H1 (cell line): Measurements from ENCODE around the gene ASXL3. TPM values are rescaled to one million over a fixed set of nuclear protein-coding genes. Genes with fewer than 3 reads are reported as not detected.

Experiments used
- CTCF ChIA-PET: fragments of 300-600 bp; sonication (Branson Sonifier 250); formaldehyde crosslinking; loops from one replicate; lab custom pipeline; 2021; ENCODE audit not compliant: partially characterized antibody; lab: Charles Lee
- POLR2A ChIA-PET: fragments of 300-600 bp; sonication (Branson Sonifier 250); formaldehyde crosslinking; loops from one replicate; lab custom pipeline; 2021; ENCODE audit warnings: inconsistent platforms; ENCODE audit not compliant: partially characterized antibody; lab: Charles Lee
- DNase-seq, 2 experiments: peaks; one replicate each; pipeline versions ENCODE4 v3.0.0 to v3.0.0-alpha.2; 2010 to 2022; ENCODE audit warnings: low spot score in 2 of 2, low read depth in 1 of 2, mixed read lengths in 1 of 2
- FAIRE-seq: peaks from 2 replicates; lab custom pipeline; 2011; peaks lifted over from hg19 to GRCh38; lab: Jason Lieb, UNC
- H2AFZ ChIP-seq: 2 replicates; pipeline ENCODE4 v1.8.1; 2012; ENCODE audit warnings: low read length, inconsistent platforms
- H2AK5ac ChIP-seq: 2 replicates; pipeline ENCODE4 v1.6.1; 2013; ENCODE audit warnings: low read depth, low read length
- H2BK120ac ChIP-seq: replicated peaks from 2 replicates; pipeline ENCODE3; 2013; ENCODE audit warnings: low read depth, low read length, inconsistent platforms
- H2BK12ac ChIP-seq: 2 replicates; pipeline ENCODE4 v1.6.1; 2013; ENCODE audit warnings: low read depth, low read length
- H2BK15ac ChIP-seq: 2 replicates; pipeline ENCODE4 v1.6.1; 2013; ENCODE audit warnings: low read length
- H2BK20ac ChIP-seq: 2 replicates; pipeline ENCODE4 v1.6.1; 2013; ENCODE audit warnings: low read length
- H2BK5ac ChIP-seq: 2 replicates; pipeline ENCODE4 v1.6.1; 2013; ENCODE audit warnings: low read depth, low read length
- H3K14ac ChIP-seq: 2 replicates; pipeline ENCODE4 v1.6.1; 2013; ENCODE audit warnings: inconsistent platforms; ENCODE audit not compliant: insufficient read length
- H3K18ac ChIP-seq: 2 replicates; pipeline ENCODE4 v1.6.1; 2013; ENCODE audit warnings: low read length; ENCODE audit errors: extremely low read depth
- H3K23ac ChIP-seq: 2 replicates; pipeline ENCODE4 v1.6.1; 2013; ENCODE audit warnings: inconsistent platforms; ENCODE audit not compliant: insufficient read length
- H3K23me2 ChIP-seq: 2 replicates; pipeline ENCODE4 v1.6.1; 2013; ENCODE audit warnings: low read depth, low read length
- H3K27ac ChIP-seq: 2 replicates; pipeline ENCODE4 v1.6.1; 2011; ENCODE audit warnings: low read depth, low read length, inconsistent platforms
- H3K27me3 ChIP-seq, 4 experiments: replicated peaks in 1 of 4; 1 replicate in 1 of 4; 2 replicates in 3 of 4; pipeline versions ENCODE4 v1.6.1 to v1.8.1; 2011 to 2013; ENCODE audit warnings: low read length in 3 of 4, mild to moderate bottlenecking in 3 of 4, inconsistent platforms in 2 of 4, mixed read lengths in 2 of 4, moderate library complexity in 1 of 4; ENCODE audit not compliant: control insufficient read depth in 3 of 4, insufficient read depth in 3 of 4; ENCODE audit errors: extremely low read depth in 1 of 4
- H3K36me3 ChIP-seq, 4 experiments: 2 replicates each; pipeline versions ENCODE4 v1.6.1 to v1.8.1; 2011 to 2013; ENCODE audit warnings: mild to moderate bottlenecking in 4 of 4, low read length in 3 of 4, moderate library complexity in 2 of 4, control low read depth in 1 of 4, inconsistent platforms in 1 of 4; ENCODE audit not compliant: insufficient read depth in 4 of 4, control insufficient read depth in 2 of 4
- H3K4ac ChIP-seq: replicated peaks from 2 replicates; pipeline ENCODE3; 2013; ENCODE audit warnings: low read length, low read depth, mixed read lengths, inconsistent platforms; ENCODE audit not compliant: insufficient read length
- H3K4me1 ChIP-seq, 4 experiments: replicated peaks in 1 of 4; 1 replicate in 1 of 4; 2 replicates in 3 of 4; pipeline versions ENCODE4 v1.6.1 to v1.8.1; 2011 to 2013; ENCODE audit warnings: low read length in 3 of 4, inconsistent platforms in 2 of 4, mixed read lengths in 1 of 4; ENCODE audit not compliant: insufficient read depth in 4 of 4, control insufficient read depth in 3 of 4
- H3K4me2 ChIP-seq, 2 experiments: 2 replicates each; pipeline versions ENCODE4 v1.6.1 to v1.8.1; 2011 to 2013; ENCODE audit warnings: low read depth in 2 of 2, low read length in 2 of 2, control low read depth in 1 of 2, inconsistent platforms in 1 of 2, mild to moderate bottlenecking in 1 of 2; ENCODE audit not compliant: insufficient read depth in 1 of 2
- H3K4me3 ChIP-seq, 4 experiments: fragments of 200-600, 300-600 bp in 1 of 4; sonication (generic), shearing (Covaris generic), sonication (Bioruptor Twin) in 1 of 4; 2 replicates each; pipeline versions ENCODE4 v1.5.1 to v1.8.1; 2011 to 2016; ENCODE audit warnings: low read length in 4 of 4, low read depth in 3 of 4, control low read depth in 2 of 4, inconsistent platforms in 2 of 4, mild to moderate bottlenecking in 2 of 4, mixed read lengths in 1 of 4, moderate library complexity in 1 of 4; ENCODE audit not compliant: insufficient read depth in 2 of 4; ENCODE audit errors: extremely low read depth in 1 of 4
- H3K56ac ChIP-seq: replicated peaks from 2 replicates; pipeline ENCODE3; 2013; ENCODE audit warnings: low read depth, mild to moderate bottlenecking, mixed read lengths, low read length, inconsistent platforms; ENCODE audit not compliant: insufficient read length
- H3K79me1 ChIP-seq: 2 replicates; pipeline ENCODE4 v1.6.1; 2013; ENCODE audit warnings: low read depth, low read length, control low read depth
- H3K79me2 ChIP-seq, 2 experiments: 2 replicates each; pipeline versions ENCODE4 v1.6.1 to v1.8.1; 2012 to 2013; ENCODE audit warnings: low read length in 2 of 2, mild to moderate bottlenecking in 2 of 2, inconsistent platforms in 1 of 2; ENCODE audit not compliant: insufficient read depth in 2 of 2, control insufficient read depth in 1 of 2
- H3K9ac ChIP-seq, 4 experiments: replicated peaks in 1 of 4; 1 replicate in 1 of 4; 2 replicates in 3 of 4; pipeline versions ENCODE4 v1.6.1 to v1.8.1; 2011 to 2013; ENCODE audit warnings: low read depth in 3 of 4, low read length in 3 of 4, control low read depth in 2 of 4, mild to moderate bottlenecking in 2 of 4, moderate library complexity in 2 of 4, inconsistent platforms in 1 of 4; ENCODE audit errors: extremely low read depth in 1 of 4
- H3K9me3 ChIP-seq, 2 experiments: 2 replicates each; pipeline versions ENCODE4 v1.6.1 to v1.8.1; 2012 to 2013; ENCODE audit warnings: mild to moderate bottlenecking in 2 of 2, moderate library complexity in 2 of 2, control low read depth in 1 of 2, inconsistent platforms in 1 of 2, low read depth in 1 of 2, low read length in 1 of 2, mixed read lengths in 1 of 2; ENCODE audit not compliant: insufficient read depth in 2 of 2
- H4K20me1 ChIP-seq, 2 experiments: replicated peaks in 1 of 2; 2 replicates each; pipeline versions ENCODE3 to v1.8.1; 2011 to 2013; ENCODE audit warnings: inconsistent platforms in 2 of 2, low read length in 2 of 2, mild to moderate bottlenecking in 1 of 2; ENCODE audit not compliant: insufficient read depth in 2 of 2, control insufficient read depth in 1 of 2
- H4K5ac ChIP-seq: 2 replicates; pipeline ENCODE4 v1.6.1; 2013; ENCODE audit warnings: low read length, low read depth, mixed read lengths, inconsistent platforms; ENCODE audit not compliant: insufficient read length
- H4K8ac ChIP-seq: 2 replicates; pipeline ENCODE4 v1.8.0; 2013; ENCODE audit warnings: mild to moderate bottlenecking, moderate library complexity, low read length, inconsistent platforms; ENCODE audit not compliant: insufficient read depth; ENCODE audit errors: extremely low read depth
- H4K91ac ChIP-seq: replicated peaks from 2 replicates; pipeline ENCODE3; 2013; ENCODE audit warnings: low read length, mixed read lengths, inconsistent platforms; ENCODE audit not compliant: insufficient read length
- CBX8 ChIP-seq: fragments of 300-800, 300-1000 bp; sonication (generic); IDR thresholded peaks from 2 replicates; pipeline ENCODE4 v1.7.1; 2016; ENCODE audit warnings: low read depth, low read length, borderline replicate concordance
- EGR1 ChIP-seq: IDR thresholded peaks from 2 replicates; pipeline ENCODE4 v1.6.1; 2011; ENCODE audit warnings: low read depth, low read length, borderline replicate concordance
- WGBS, 2 experiments: shearing (Covaris generic) in 1 of 2; methylation state at CpG; one replicate each; pipeline versions ENCODE4 v1.1.6 to v1.1.7; 2013 to 2015; ENCODE audit warnings: low lambda C conversion rate in 2 of 2, mixed read lengths in 2 of 2, inconsistent platforms in 1 of 2, low coverage in 1 of 2, missing lambda C conversion rate in 1 of 2; ENCODE audit not compliant: insufficient replicate concordance in 2 of 2, insufficient coverage in 1 of 2, insufficient read length in 1 of 2; ENCODE audit errors: extremely low coverage in 1 of 2, missing lambda C conversion rate in 1 of 2; 5-methylcytosine and 5-hydroxymethylcytosine counted together
- polyA plus RNA-seq, 7 experiments: library from polyadenylated mRNA; depleted of rRNA in 3 of 7; stranded (reverse) in 5 of 7; unstranded in 2 of 7; fragments of >200 nt in 5 of 7; fragments of 200-250 nt in 2 of 7; gene quantifications; 1 replicate in 5 of 7; 2 replicates in 1 of 7; 4 replicates in 1 of 7; pipeline versions ENCODE4 v1.2.1 to v1.2.3, GENCODE V29; 2011 to 2013; ENCODE audit warnings: missing spikeins in 2 of 7, mixed read lengths in 2 of 7
- total RNA-seq: library from RNA; stranded (reverse); fragmentation: NEBNext Ultra II Directional; extraction: Animal tissue kit (Norgen Biotek cat#: 25700); gene quantifications from 2 replicates; pipeline ENCODE4 v1.2.1, GENCODE V29; 2021

Gene ASXL3
- total and polyA plus RNA-seq, 2 of the 8 experiments (the other 6 are each of a cell fraction or from before 2014, with no cell fraction given) = 0.08 to 1.3 TPM

DNA sequence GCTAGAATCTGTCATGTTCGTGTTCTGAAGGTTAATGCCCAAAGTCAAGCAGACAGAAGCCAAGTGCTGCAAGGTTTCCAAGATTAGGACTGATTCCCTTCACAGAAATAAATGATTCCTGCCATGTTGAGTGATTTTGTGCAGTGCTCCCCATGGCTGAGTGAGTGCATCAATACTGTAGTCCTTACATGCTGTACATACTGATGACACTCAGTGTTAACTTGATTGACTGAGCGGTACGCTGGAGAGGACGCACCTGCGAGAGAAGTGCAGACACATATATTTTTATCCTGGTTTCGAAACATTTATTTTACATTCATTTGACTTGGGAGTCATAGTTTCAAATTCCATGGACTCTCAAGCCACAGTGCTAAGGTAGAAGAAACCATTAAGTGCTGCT is 92.0 kb downstream of the ASXL3 start:
- WGBS, 2 experiments = 91% methylated on average over 6 of the region's 6 CpGs; no CpG with 5 or more reads in 1 of the 2 experiments
- H4K8ac ChIP-seq = no peak overlapping the region
- CTCF ChIA-PET = interaction anchor here (0.8 kb wide), 1 partner anchor 25 kb away, joined by 3 read pairs; no protein-coding TSS in a partner anchor
- TF ChIP-seq EGR1 (no peak), CBX8 (no peak)

More for the DNA sequence above, 92.0 kb downstream of the ASXL3 start:
- H3K56ac ChIP-seq = no peak overlapping the region
- H3K23me2 ChIP-seq = no peaks in the 10 kb centered on the region
- H3K79me1 ChIP-seq = no peaks in the 10 kb centered on the region
- no peak overlapping the region for H3K4ac ChIP-seq
- H3K27ac ChIP-seq = no peak overlapping the region
- H3K4me2 ChIP-seq = no peak overlapping the region
- H3K18ac ChIP-seq = no peak overlapping the region
- H2AK5ac ChIP-seq = no peak overlapping the region
- H2AFZ ChIP-seq = no peak overlapping the region
- H3K9me3 ChIP-seq = no peaks in the 10 kb centered on the region
- POLR2A ChIA-PET = no interaction called here
- H4K20me1 ChIP-seq = no peaks in the 10 kb centered on the region
- H3K23ac ChIP-seq = no peak overlapping the region
- no peak overlapping the region for H2BK12ac ChIP-seq
- peaks cover 0 to 3% (median under 1%) of the 10 kb centered on the region in 4 experiments; a peak in 4 of 7 replicates for H3K4me1 ChIP-seq
- FAIRE-seq (no peak), DNase-seq (no peak)
- H3K27me3 ChIP-seq = no peaks in the 10 kb centered on the region
- no peak overlapping the region for H2BK20ac ChIP-seq
- no peak overlapping the region for H4K5ac ChIP-seq
- H3K14ac ChIP-seq = no peak overlapping the region
- no peak overlapping the region for H2BK120ac ChIP-seq
- no peaks in the 10 kb centered on the region for H3K36me3 ChIP-seq
- no peaks in the 10 kb centered on the region for H3K79me2 ChIP-seq
- H2BK5ac ChIP-seq = no peak overlapping the region
- H3K4me3 ChIP-seq = no peak overlapping the region
- H4K91ac ChIP-seq = no peak overlapping the region
- H2BK15ac ChIP-seq = no peak overlapping the region
- no peak overlapping the region for H3K9ac ChIP-seq
